ENCODE data around the gene ARIH1. TPM values are rescaled to one million over a fixed set of nuclear protein-coding genes. Genes with fewer than 3 reads are reported as not detected.

ARIH1 gene
- total and polyA plus RNA-seq, 5 experiments from 2014 or later: 10.3 to 197 (median 19.0) TPM

- POLR2A ChIA-PET: interaction anchor here (1.3 kb wide), 1 partner anchor 15 kb away, joined by 3 read pairs; the partner anchor contains the start of gene ARIH1
- H3K36me3 Mint-ChIP-seq: peaks cover 0 to 37% (median 4%) of the 10 kb centered on the region in 3 donors
- no peaks in the 10 kb centered on the region for H3K9me3 Mint-ChIP-seq
- no peak overlapping the region for H3K27ac Mint-ChIP-seq
- no peak for DNase-seq
- H3K4me3 Mint-ChIP-seq: peak overlapping the region in 6 of 10 donors; percentile 6 to 59 (median 39)
- H3K4me1 Mint-ChIP-seq: peaks cover 33 to 85% (median 75%) of the 10 kb centered on the region in 4 donors
- ATAC-seq: no peak
- no peaks in the 10 kb centered on the region for H3K27me3 Mint-ChIP-seq
Measured at GRCh38 chr15:72488558-72488957, 14.4 kb downstream of the ARIH1 start.

- peaks cover 35 to 89% (median 75%) of the 10 kb centered on the region in 4 donors for H3K4me1 Mint-ChIP-seq
- no peaks in the 10 kb centered on the region for H3K27me3 Mint-ChIP-seq
- peaks cover 0 to 30% (median 2%) of the 10 kb centered on the region in 3 donors for H3K36me3 Mint-ChIP-seq
- no peaks in the 10 kb centered on the region for H3K9me3 Mint-ChIP-seq
- DNase-seq: no peak
- POLR2A ChIA-PET: interaction anchor here (1.3 kb wide), 1 partner anchor 16 kb away, joined by 3 read pairs; the partner anchor contains the start of gene ARIH1
- peak overlapping the region in 2 of 10 donors; percentile 37 to 78 for H3K27ac Mint-ChIP-seq
- H3K4me3 Mint-ChIP-seq: peak overlapping the region in 8 of 10 donors; percentile 23 to 70 (median 47)
- no peak for ATAC-seq
Measured at GRCh38 chr15:72489943-72490554, 15.9 kb downstream of the ARIH1 start.

GRCh38 chr15:72491768-72492167 is 17.6 kb downstream of the ARIH1 start:
- POLR2A ChIA-PET: no interaction called here
- Mint-ChIP-seq H3K36me3 (peaks cover 0 to 28% (median 2%) of the 10 kb centered on the region in 3 donors), H3K27ac (no peak overlapping the region), H3K9me3 (no peaks in the 10 kb centered on the region), H3K4me1 (peaks cover 34 to 91% (median 82%) of the 10 kb centered on the region in 4 donors), H3K4me3 (peak overlapping the region in 5 of 10 donors; percentile 4 to 68 (median 32)), H3K27me3 (no peaks in the 10 kb centered on the region)
- DNase-seq: no peak
- no peak for ATAC-seq

- POLR2A ChIA-PET: no interaction called here
- ATAC-seq (peak in 1 of 2 donors; percentile 11), DNase-seq (no peak)
- Mint-ChIP-seq H3K4me1 (peaks cover 33 to 93% (median 83%) of the 10 kb centered on the region in 4 donors), H3K27me3 (no peaks in the 10 kb centered on the region), H3K9me3 (no peaks in the 10 kb centered on the region), H3K36me3 (peaks cover 0 to 32% (median 4%) of the 10 kb centered on the region in 3 donors), H3K27ac (peak overlapping the region in 2 of 10 donors; percentile 42 to 58), H3K4me3 (peak overlapping the region in 4 of 10 donors; percentile 12 to 45 (median 22))
Measured at GRCh38 chr15:72492733-72493132, 18.6 kb downstream of the ARIH1 start.

- Mint-ChIP-seq H3K27ac (peak overlapping the region in 2 of 10 donors; percentile 42 to 58), H3K9me3 (no peaks in the 10 kb centered on the region), H3K4me3 (peak overlapping the region in 4 of 10 donors; percentile 12 to 45 (median 22)), H3K36me3 (peaks cover 0 to 30% (median 4%) of the 10 kb centered on the region in 3 donors), H3K4me1 (peaks cover 30 to 93% (median 81%) of the 10 kb centered on the region in 4 donors), H3K27me3 (no peaks in the 10 kb centered on the region)
- DNase-seq (no peak), ATAC-seq (no peak)
- POLR2A ChIA-PET: no interaction called here
Measured at GRCh38 chr15:72493220-72493619, 19.1 kb downstream of the ARIH1 start.

- POLR2A ChIA-PET: no interaction called here
- peak in 1 of 2 donors; percentile 11 for ATAC-seq
- no peaks in the 10 kb centered on the region for H3K9me3 Mint-ChIP-seq
- peaks cover 0 to 28% (median 7%) of the 10 kb centered on the region in 3 donors for H3K36me3 Mint-ChIP-seq
- H3K4me1 Mint-ChIP-seq: peaks cover 29 to 86% (median 75%) of the 10 kb centered on the region in 4 donors
- DNase-seq: no peak
- H3K4me3 Mint-ChIP-seq: peak overlapping the region in 4 of 10 donors; percentile 2 to 24 (median 16)
- no peaks in the 10 kb centered on the region for H3K27me3 Mint-ChIP-seq
- peak overlapping the region in 2 of 10 donors; percentile 21 to 27 for H3K27ac Mint-ChIP-seq
Measured at GRCh38 chr15:72495007-72495406, 20.9 kb downstream of the ARIH1 start.

- Mint-ChIP-seq H3K27me3 (no peaks in the 10 kb centered on the region), H3K36me3 (peaks cover 0 to 26% (median 7%) of the 10 kb centered on the region in 3 donors), H3K4me1 (peaks cover 25 to 81% (median 66%) of the 10 kb centered on the region in 4 donors), H3K4me3 (peak overlapping the region in 1 of 10 donors; percentile 20), H3K27ac (peak overlapping the region in 3 of 10 donors; percentile 30 to 70 (median 40)), H3K9me3 (no peaks in the 10 kb centered on the region)
- no peak for ATAC-seq
- POLR2A ChIA-PET: no interaction called here
- DNase-seq: no peak
Measured at GRCh38 chr15:72496783-72497182, 22.7 kb downstream of the ARIH1 start.

- Mint-ChIP-seq H3K9me3 (no peaks in the 10 kb centered on the region), H3K4me3 (peak overlapping the region in 1 of 10 donors; percentile 38), H3K27ac (peak overlapping the region in 3 of 10 donors; percentile 24 to 70 (median 30)), H3K4me1 (peaks cover 23 to 81% (median 67%) of the 10 kb centered on the region in 4 donors), H3K27me3 (no peaks in the 10 kb centered on the region), H3K36me3 (peaks cover 0 to 26% (median 7%) of the 10 kb centered on the region in 3 donors)
- no peak for ATAC-seq
- DNase-seq: no peak
- POLR2A ChIA-PET: interaction anchor here (0.6 kb wide), 1 partner anchor 14 kb away, joined by 3 read pairs; no protein-coding TSS in a partner anchor
Measured at GRCh38 chr15:72497402-72497801, 23.3 kb downstream of the ARIH1 start.

GRCh38 chr15:72502220-72502809 is 28.2 kb downstream of the ARIH1 start:
- Mint-ChIP-seq H3K4me1 (peaks cover 24 to 75% (median 60%) of the 10 kb centered on the region in 4 donors), H3K9me3 (no peaks in the 10 kb centered on the region), H3K4me3 (no peak overlapping the region), H3K36me3 (peaks cover 0 to 17% (median 7%) of the 10 kb centered on the region in 3 donors), H3K27me3 (no peaks in the 10 kb centered on the region), H3K27ac (peak overlapping the region in 4 of 10 donors; percentile 5 to 63 (median 41))
- no peak for DNase-seq
- ATAC-seq: no peak
- POLR2A ChIA-PET: no interaction called here

GRCh38 chr15:72503147-72503546 is 29.0 kb downstream of the ARIH1 start:
- H3K4me1 Mint-ChIP-seq: peaks cover 23 to 75% (median 57%) of the 10 kb centered on the region in 4 donors
- no peaks in the 10 kb centered on the region for H3K9me3 Mint-ChIP-seq
- H3K27me3 Mint-ChIP-seq: no peaks in the 10 kb centered on the region
- peak; percentile 29 to 58 for ATAC-seq
- DNase-seq: no peak
- H3K27ac Mint-ChIP-seq: peak overlapping the region in 9 of 10 donors; percentile 12 to 71 (median 44)
- H3K36me3 Mint-ChIP-seq: peaks cover 0 to 16% (median 5%) of the 10 kb centered on the region in 3 donors
- H3K4me3 Mint-ChIP-seq: peak overlapping the region in 5 of 10 donors; percentile 8 to 34 (median 28)
- POLR2A ChIA-PET: no interaction called here

GRCh38 chr15:72507402-72508092 is 33.4 kb downstream of the ARIH1 start:
- Mint-ChIP-seq H3K36me3 (peaks cover 0 to 3% (median 0%) of the 10 kb centered on the region in 3 donors), H3K27ac (peak overlapping the region in 4 of 10 donors; percentile 2 to 33 (median 20)), H3K9me3 (no peaks in the 10 kb centered on the region), H3K4me1 (peaks cover 29 to 83% (median 64%) of the 10 kb centered on the region in 4 donors), H3K4me3 (peak overlapping the region in 2 of 10 donors; percentile 16 to 20), H3K27me3 (no peaks in the 10 kb centered on the region)
- POLR2A ChIA-PET: no interaction called here
- DNase-seq (no peak), ATAC-seq (no peak)

- Mint-ChIP-seq H3K4me3 (no peak overlapping the region), H3K27ac (no peak overlapping the region), H3K27me3 (no peaks in the 10 kb centered on the region), H3K9me3 (no peaks in the 10 kb centered on the region), H3K4me1 (peaks cover 18 to 83% (median 63%) of the 10 kb centered on the region in 4 donors), H3K36me3 (peaks cover 0 to 6% (median 0%) of the 10 kb centered on the region in 3 donors)
- ATAC-seq: no peak
- POLR2A ChIA-PET: no interaction called here
- DNase-seq: no peak
Measured at GRCh38 chr15:72509484-72509883, 35.4 kb downstream of the ARIH1 start.

Data from naive thymus-derived CD8-positive, alpha-beta T cell (primary cell).